Activated CD8-positive, alpha-beta memory T cell treated with anti-CD3 and anti-CD28 coated beads for 48 hours (primary cell): ENCODE measurements around the gene RRAD.

Experiments used
- DNase-seq, 3 experiments: peaks; one replicate each; pipeline ENCODE4 v3.0.0-alpha.2; 2020; ENCODE audit warnings: low read depth in 2 of 3, low spot score in 2 of 3

The RRAD gene

GRCh38 chr16:66881964-66882508 lies 43.3 kb downstream of the RRAD start:
- DNase-seq, result no peak

GRCh38 chr16:66881560-66881959 lies 43.8 kb downstream of the RRAD start:
- no peak for DNase-seq

- DNase-seq, result no peak
Measured at GRCh38 chr16:66881014-66881417, 44.3 kb downstream of the RRAD start.

GRCh38 chr16:66880288-66881013 lies 44.9 kb downstream of the RRAD start, which contains the start of gene PDP2:
Gene PDP2, plus strand, starts transcription at chr16:66880515. Its CDS starts 3,770 bp downstream, at chr16:66884285.
- DNase-seq, result peak; percentile 81 to 87 (median 87)

GRCh38 chr16:66878067-66878466 lies 47.3 kb downstream of the RRAD start:
- DNase-seq, result peak in 1 of 3 experiments; percentile 40

- no peak for DNase-seq
Measured at GRCh38 chr16:66874079-66874775, 51.1 kb downstream of the RRAD start.

DNA sequence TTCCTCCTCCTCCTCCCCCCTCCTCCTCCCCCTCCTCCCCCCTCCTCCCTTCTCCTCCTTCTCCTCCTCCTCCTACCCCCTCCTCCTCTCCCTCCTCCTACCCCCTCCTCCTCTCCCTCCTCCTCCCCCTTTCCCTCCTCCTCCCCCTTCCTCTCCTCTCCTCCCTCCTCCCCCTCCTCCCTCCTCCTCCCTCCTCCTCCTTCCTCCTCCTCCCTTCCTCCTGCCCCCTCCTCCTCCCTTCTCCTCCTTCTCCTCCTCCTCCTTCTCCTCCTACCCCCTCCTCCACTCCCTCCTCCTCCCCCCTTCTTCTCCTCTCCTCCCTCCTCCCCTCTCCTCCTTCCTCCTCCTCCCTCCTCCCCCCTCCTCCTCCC lies 51.7 kb downstream of the RRAD start:
- DNase-seq, result no peak

DNA sequence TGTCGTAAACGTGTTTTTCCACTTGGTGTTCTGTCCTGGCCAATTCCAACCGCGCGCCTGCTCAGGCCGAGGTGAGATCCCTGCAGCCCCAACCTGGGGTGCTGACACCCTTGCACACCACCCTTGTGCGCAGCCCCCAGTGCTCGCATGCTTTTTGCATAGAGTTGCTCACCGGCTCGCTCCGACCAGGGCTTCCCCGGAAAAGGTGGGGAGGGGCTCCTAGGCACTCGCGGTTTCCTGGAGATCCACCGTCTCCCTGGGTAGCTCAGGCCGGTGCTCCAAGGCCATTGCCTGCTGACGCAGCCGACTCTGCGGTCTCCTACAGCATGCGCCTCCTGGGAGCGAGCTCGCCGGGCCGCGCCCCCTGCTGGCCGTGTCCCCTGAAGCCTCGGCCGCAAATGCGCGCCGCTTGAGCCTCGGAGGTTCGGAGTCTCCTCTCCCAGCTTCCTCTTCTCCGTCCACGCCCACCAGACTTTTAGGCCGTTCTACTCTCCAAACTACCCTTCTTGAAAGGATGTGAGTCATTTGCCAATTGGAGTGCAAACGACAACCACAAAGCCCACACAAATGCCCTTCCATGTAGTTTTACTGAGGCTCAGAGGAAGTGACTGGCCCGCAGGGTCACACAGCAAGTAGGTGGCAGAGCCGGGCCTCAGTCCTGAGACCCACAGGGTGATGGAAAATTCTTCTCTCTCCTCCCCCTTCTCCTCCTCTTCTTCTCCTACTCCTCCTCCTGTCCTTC lies 52.2 kb downstream of the RRAD start:
- DNase-seq, result peak; percentile 87 to 92 (median 89)

- DNase-seq, result no peak
Measured at GRCh38 chr16:66872559-66872942, 52.8 kb downstream of the RRAD start.

- DNase-seq, result no peak
Measured at GRCh38 chr16:66871840-66872239, 53.5 kb downstream of the RRAD start.
